ENCODE data around the gene RAB33A. TPM values are rescaled to one million over a fixed set of nuclear protein-coding genes. Genes with fewer than 3 reads are reported as not detected.
"Not testable (repeated sequence)": the region's sequence is repeated elsewhere in the genome, so short reads cannot be mapped to it uniquely, and the experiment has no call there.

RAB33A gene
- polyA plus RNA-seq, 2 of the 4 experiments (the other 2 are of a cell fraction) = 0.31 to 0.32 TPM

DNA sequence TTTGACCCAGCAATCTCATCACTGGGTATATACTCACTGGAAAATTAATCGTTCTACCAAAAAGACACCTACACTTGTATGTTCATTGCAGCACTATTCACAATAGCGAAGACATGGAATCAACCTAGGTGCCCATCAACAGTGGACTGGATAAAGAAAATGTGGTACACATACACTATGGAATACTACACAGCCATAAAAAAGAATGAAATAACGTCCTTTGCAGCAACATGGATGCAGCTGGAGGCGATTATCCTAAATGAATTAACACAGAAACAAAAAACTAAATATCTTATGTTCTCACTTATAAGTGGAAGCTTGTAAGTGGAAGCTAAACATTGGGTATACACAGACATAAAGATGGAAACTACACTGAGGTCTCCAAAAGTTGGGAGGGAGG is 59.4 kb downstream of the RAB33A start:
- H3K4me3 ChIP-seq; H3K4me2 ChIP-seq; POLR2A ChIA-PET; H3K4me1 ChIP-seq; H3K27ac ChIP-seq; H3K9me3 ChIP-seq; DNase-seq (ENCODE audit: low read depth in 1 of 2, low spot score in 1 of 2); ATAC-seq: not testable (repeated sequence)
- TF ChIP-seq KDM1A (IDR thresholded peaks at IDR 0.05; ENCODE audit: low read depth) = 0 out of 2 replicates have a peak, but pooled peaks have one; percentile 16
- WGBS (ENCODE audit: missing lambda C conversion rate) = 88% methylated on average over 4 of the region's 4 CpGs
- peak; percentile 18 for FAIRE-seq
- CTCF ChIA-PET = interaction anchor here (1.1 kb wide), 1 partner anchor 11 kb away, joined by 4 read pairs; no protein-coding TSS in a partner anchor

Other genes with a start within 250 kb of the RAB33A start
- gene BCORL1, start 189.3 kb upstream of the RAB33A start, polyA plus RNA-seq (2011; rRNA removed) = 1.4 and 2.3 TPM in 2 replicates
- 4.8 to 6.3 TPM (median 6.1 TPM) in 3 replicates for gene BCORL1, start 189.3 kb upstream of the RAB33A start, polyA plus RNA-seq (2017; fragmentation: RNase III; extraction: RNeasy Plus Mini Kit Qiagen cat#74134 plus additional on column Dnase treatment)
- gene ELF4, start 61.5 kb upstream of the RAB33A start, polyA plus RNA-seq (2011; rRNA removed) = 18.0 and 18.4 TPM in 2 replicates
- gene ELF4, start 61.5 kb upstream of the RAB33A start, polyA plus RNA-seq (2017; fragmentation: RNase III; extraction: RNeasy Plus Mini Kit Qiagen cat#74134 plus additional on column Dnase treatment) = 16.0 to 17.0 TPM (median 16.8 TPM) in 3 replicates
- 76.9 and 103 TPM in 2 replicates for gene AIFM1, start 6.1 kb upstream of the RAB33A start, polyA plus RNA-seq (2011; rRNA removed)
- gene AIFM1, start 6.1 kb upstream of the RAB33A start, polyA plus RNA-seq (2017; fragmentation: RNase III; extraction: RNeasy Plus Mini Kit Qiagen cat#74134 plus additional on column Dnase treatment) = 84.3 to 90.2 TPM (median 86.8 TPM) in 3 replicates
- gene ZNF280C, start 96.9 kb downstream of the RAB33A start, polyA plus RNA-seq (2011; rRNA removed) = 14.9 and 18.8 TPM in 2 replicates
- gene ZNF280C, start 96.9 kb downstream of the RAB33A start, polyA plus RNA-seq (2017; fragmentation: RNase III; extraction: RNeasy Plus Mini Kit Qiagen cat#74134 plus additional on column Dnase treatment) = 3.9 to 4.4 TPM (median 4.3 TPM) in 3 replicates
- 28.8 and 34.8 TPM in 2 replicates for gene SLC25A14, start 168.0 kb downstream of the RAB33A start, polyA plus RNA-seq (2011; rRNA removed)
- gene SLC25A14, start 168.0 kb downstream of the RAB33A start, polyA plus RNA-seq (2017; fragmentation: RNase III; extraction: RNeasy Plus Mini Kit Qiagen cat#74134 plus additional on column Dnase treatment) = 21.0 to 23.0 TPM (median 22.2 TPM) in 3 replicates
- not detected in 2 replicates for gene GPR119, start 213.7 kb downstream of the RAB33A start, polyA plus RNA-seq (2011; rRNA removed)
- gene GPR119, start 213.7 kb downstream of the RAB33A start, polyA plus RNA-seq (2017; fragmentation: RNase III; extraction: RNeasy Plus Mini Kit Qiagen cat#74134 plus additional on column Dnase treatment) = not detected in 3 replicates
- 27.2 and 34.5 TPM in 2 replicates for gene RBMX2, start 230.0 kb downstream of the RAB33A start, polyA plus RNA-seq (2011; rRNA removed)
- 31.0 to 31.5 TPM (median 31.1 TPM) in 3 replicates for gene RBMX2, start 230.0 kb downstream of the RAB33A start, polyA plus RNA-seq (2017; fragmentation: RNase III; extraction: RNeasy Plus Mini Kit Qiagen cat#74134 plus additional on column Dnase treatment)